SK-N-SH (cell line): Measurements from ENCODE around the gene SAXO2. TPM values are rescaled to one million over a fixed set of nuclear protein-coding genes. Genes with fewer than 3 reads are reported as not detected.

Experiments
- CTCF ChIA-PET: fragments of 300-600, 350-600 bp; formaldehyde crosslinking; extraction: SDS; loops from one replicate; lab custom pipeline; 2021; lab: Yijun Ruan, JAX
- POLR2A ChIA-PET: fragments of 350-600 bp; sonication (Branson Sonifier 250); formaldehyde crosslinking; extraction: SDS; loops from one replicate; lab custom pipeline; 2020; ENCODE audit warnings: antibody characterized with exemption, inconsistent platforms; lab: Yijun Ruan, JAX
- DNase-seq: peaks from one replicate; pipeline ENCODE4 v3.0.0; 2012
- H2AFZ ChIP-seq: fragments of 200-600 bp; sonication (generic); 2 replicates; pipeline ENCODE4 v1.8.1; 2016; ENCODE audit warnings: antibody characterized with exemption, mild to moderate bottlenecking, low read depth
- H3F3A ChIP-seq: fragments of 200-600 bp; sonication (generic); replicated peaks from 2 replicates; pipeline ENCODE3; 2016; ENCODE audit warnings: antibody characterized with exemption, mild to moderate bottlenecking; ENCODE audit not compliant: insufficient read depth
- H3K27ac ChIP-seq, 2 experiments: fragments of 200-500 bp in 1 of 2; fragments of 200-600 bp in 1 of 2; sonication (Bioruptor generic) in 1 of 2; sonication (generic), shearing (Covaris generic) in 1 of 2; 2 replicates each; pipeline versions ENCODE4 v1.5.1 to v1.6.1; 2014 to 2016; ENCODE audit warnings: low read depth in 2 of 2, inconsistent platforms in 1 of 2, low read length in 1 of 2, mild to moderate bottlenecking in 1 of 2, mixed read lengths in 1 of 2
- H3K27me3 ChIP-seq: fragments of 200-600 bp; sonication (generic), shearing (Covaris generic); 2 replicates; pipeline ENCODE4 v1.6.1; 2016; ENCODE audit warnings: mixed run types; ENCODE audit not compliant: insufficient read depth
- H3K36me3 ChIP-seq, 2 experiments: fragments of 200-500 bp in 1 of 2; fragments of 200-600 bp in 1 of 2; sonication (Bioruptor generic) in 1 of 2; sonication (generic) in 1 of 2; replicated peaks in 1 of 2; 2 replicates each; pipeline versions ENCODE3 to v1.5.1; 2014 to 2016; ENCODE audit warnings: low read length in 1 of 2, mild to moderate bottlenecking in 1 of 2; ENCODE audit not compliant: insufficient read depth in 2 of 2, control insufficient read depth in 1 of 2
- H3K4me1 ChIP-seq, 2 experiments: fragments of 200-500 bp in 1 of 2; fragments of 200-600 bp in 1 of 2; sonication (Bioruptor generic) in 1 of 2; sonication (generic), shearing (Covaris generic) in 1 of 2; 2 replicates each; pipeline versions ENCODE4 v1.5.1 to v1.6.1; 2014 to 2016; ENCODE audit warnings: low read depth in 1 of 2, low read length in 1 of 2, mixed run types in 1 of 2; ENCODE audit not compliant: insufficient read depth in 2 of 2, control insufficient read depth in 1 of 2
- H3K4me2 ChIP-seq: fragments of 200-600 bp; sonication (generic), shearing (Covaris generic); 2 replicates; pipeline ENCODE4 v1.6.1; 2017; ENCODE audit warnings: mixed run types
- H3K4me3 ChIP-seq, 2 experiments: fragments of 200-500 bp in 1 of 2; fragments of 200-600 bp in 1 of 2; sonication (Bioruptor generic) in 1 of 2; sonication (generic), shearing (Covaris generic) in 1 of 2; 2 replicates each; pipeline versions ENCODE4 v1.5.1 to v1.8.1; 2014 to 2016; ENCODE audit warnings: low read depth in 2 of 2, inconsistent platforms in 1 of 2, low read length in 1 of 2, mild to moderate bottlenecking in 1 of 2, mixed read lengths in 1 of 2, moderate library complexity in 1 of 2
- H3K79me2 ChIP-seq: fragments of 200-600 bp; sonication (generic); 2 replicates; pipeline ENCODE4 v1.8.1; 2017; ENCODE audit warnings: mild to moderate bottlenecking; ENCODE audit not compliant: insufficient read depth
- H3K9ac ChIP-seq: fragments of 200-600 bp; sonication (generic); 2 replicates; pipeline ENCODE4 v1.6.1; 2017; ENCODE audit warnings: mixed run types
- H3K9me2 ChIP-seq: fragments of 200-600 bp; sonication (generic); 2 replicates; pipeline ENCODE4 v1.6.1; 2017; ENCODE audit warnings: mixed run types
- H3K9me3 ChIP-seq: fragments of 200-600 bp; sonication (generic); 2 replicates; pipeline ENCODE4 v1.6.1; 2017; ENCODE audit warnings: mixed run types, mild to moderate bottlenecking, moderate library complexity
- H4K20me1 ChIP-seq: fragments of 200-600 bp; sonication (generic); 2 replicates; pipeline ENCODE4 v1.6.1; 2017; ENCODE audit warnings: mild to moderate bottlenecking, mixed run types; ENCODE audit not compliant: insufficient read depth
- CHD2 ChIP-seq: fragments of 150-350 bp; IDR thresholded peaks from 2 replicates; pipeline ENCODE4 v1.6.1; 2018; ENCODE audit warnings: low read length; ENCODE audit not compliant: partially characterized antibody
- ELF1 ChIP-seq: IDR thresholded peaks from 2 replicates; pipeline ENCODE4 v1.4.0; 2012
- EP300 ChIP-seq, 2 experiments: IDR thresholded peaks; 2 replicates each; pipeline versions ENCODE4 v1.4.0 to v1.6.1; 2012; ENCODE audit warnings: borderline replicate concordance in 1 of 2, low read depth in 1 of 2, low read length in 1 of 2
- EZH2phosphoT487 ChIP-seq: fragments of 200-600 bp; sonication (generic); IDR thresholded peaks from 2 replicates; pipeline ENCODE4 v1.6.1; 2017; ENCODE audit warnings: low read depth, mixed run types, mild to moderate bottlenecking, antibody characterized with exemption, moderate library complexity, borderline replicate concordance
- FOSL2 ChIP-seq: IDR thresholded peaks from 2 replicates; pipeline ENCODE4 v1.4.0; 2012; ENCODE audit warnings: low read depth, mild to moderate bottlenecking, moderate library complexity, borderline replicate concordance
- FOXM1 ChIP-seq: IDR thresholded peaks from 2 replicates; pipeline ENCODE4 v1.4.0; 2012; ENCODE audit warnings: low read depth, mild to moderate bottlenecking
- GABPA ChIP-seq: IDR thresholded peaks from 2 replicates; pipeline ENCODE4 v1.4.0; 2012; ENCODE audit warnings: low read depth, mild to moderate bottlenecking
- GATA2 ChIP-seq: sonication (generic); formaldehyde crosslinking; IDR thresholded peaks from 2 replicates; pipeline ENCODE4 v1.5.0; 2020; ENCODE audit warnings: mild to moderate bottlenecking, missing genetic modification reagents
- IRF3 ChIP-seq: fragments of 150-350 bp; IDR thresholded peaks from 2 replicates; pipeline ENCODE4 v1.6.1; 2016; ENCODE audit warnings: mild to moderate bottlenecking, low read depth, low read length
- MEF2A ChIP-seq: IDR thresholded peaks from 2 replicates; pipeline ENCODE4 v1.4.0; 2012; ENCODE audit warnings: low read depth, borderline replicate concordance
- MXI1 ChIP-seq: IDR thresholded peaks from 2 replicates; pipeline ENCODE4 v1.6.1; 2012; ENCODE audit warnings: mild to moderate bottlenecking, low read depth, low read length, improper control_type of control experiment
- NFIC ChIP-seq: IDR thresholded peaks from 2 replicates; pipeline ENCODE4 v1.4.0; 2012; ENCODE audit warnings: borderline replicate concordance
- NRF1 ChIP-seq: IDR thresholded peaks from 2 replicates; pipeline ENCODE4 v1.6.1; 2012; ENCODE audit warnings: low read depth, mild to moderate bottlenecking, low read length
- PBX3 ChIP-seq: IDR thresholded peaks from 2 replicates; pipeline ENCODE4; 2012
- POLR2AphosphoS5 ChIP-seq: IDR thresholded peaks from 2 replicates; pipeline ENCODE4 v1.6.1; 2012; ENCODE audit warnings: low read depth, low read length
- REST ChIP-seq: IDR thresholded peaks from 2 replicates; pipeline ENCODE4 v1.6.1; 2012; ENCODE audit warnings: mild to moderate bottlenecking, low read depth, low read length, moderate library complexity
- RFX5 ChIP-seq: IDR thresholded peaks from 2 replicates; pipeline ENCODE4 v1.6.1; 2012; ENCODE audit warnings: mild to moderate bottlenecking, improper control_type of control experiment, low read length
- RXRA ChIP-seq: IDR thresholded peaks from 2 replicates; pipeline ENCODE4 v1.4.0; 2012; ENCODE audit warnings: low read depth, mild to moderate bottlenecking, borderline replicate concordance
- SMC3 ChIP-seq: IDR thresholded peaks from 2 replicates; pipeline ENCODE4 v1.6.1; 2012; ENCODE audit warnings: low read depth, low read length, improper control_type of control experiment
- TAF1 ChIP-seq: IDR thresholded peaks from 2 replicates; pipeline ENCODE4 v1.6.1; 2012; ENCODE audit warnings: low read depth, mild to moderate bottlenecking, low read length, moderate library complexity, borderline replicate concordance
- USF1 ChIP-seq: IDR thresholded peaks from 2 replicates; pipeline ENCODE4 v1.4.0; 2012; ENCODE audit warnings: low read depth, borderline replicate concordance
- USF2 ChIP-seq: fragments of 150-350 bp; IDR thresholded peaks from 2 replicates; pipeline ENCODE4 v1.6.1; 2017; ENCODE audit warnings: antibody characterized with exemption, low read length, low read depth, borderline replicate concordance
- YY1 ChIP-seq: IDR thresholded peaks from 2 replicates; pipeline ENCODE4 v1.4.0; 2012; ENCODE audit warnings: low read depth, mild to moderate bottlenecking
- WGBS: methylation state at CpG from one replicate; pipeline ENCODE4 v1.1.6; 2017; ENCODE audit warnings: low lambda C conversion rate; 5-methylcytosine and 5-hydroxymethylcytosine counted together
- polyA plus RNA-seq, 3 experiments: library from polyadenylated mRNA; depleted of rRNA; stranded (reverse); fragments of >200 nt; gene quantifications; 2 replicates each; pipeline ENCODE4 v1.2.3, GENCODE V29; 2012

SAXO2 gene
- polyA plus RNA-seq, 1 of the 3 experiments (the other 2 are of a cell fraction), result 2.8 TPM

GRCh38 chr15:82228750-82229149 lies 33.9 kb upstream of the SAXO2 start:
- Histone ChIP-seq H2AFZ (no peak overlapping the region), H3K4me3 (no peak overlapping the region), H3K9ac (no peak overlapping the region), H3K9me3 (no peaks in the 10 kb centered on the region), H3F3A (peaks cover 3% of the 10 kb centered on the region), H3K9me2 (no peaks in the 10 kb centered on the region), H3K27me3 (no peaks in the 10 kb centered on the region), H3K4me2 (no peak overlapping the region), H3K4me1 (peaks cover 0 to 4% of the 10 kb centered on the region in 2 experiments; a peak in 2 of 4 replicates), H3K79me2 (no peaks in the 10 kb centered on the region), H4K20me1 (no peaks in the 10 kb centered on the region), H3K27ac (no peak overlapping the region), H3K36me3 (peaks cover 25 to 30% of the 10 kb centered on the region in 2 experiments)
- CTCF ChIA-PET, result no interaction called here
- WGBS, result 94% methylated on average over 1 of the region's 1 CpG
- POLR2A ChIA-PET, result no interaction called here
- no peak for DNase-seq
- no peak for TF ChIP-seq IRF3
- no peak for TF ChIP-seq SMC3
- TF ChIP-seq NRF1, result no peak
- TF ChIP-seq FOXM1, result no peak
- no peak for TF ChIP-seq POLR2AphosphoS5
- no peak for TF ChIP-seq GATA2 (CRISPR knock-in tag)
- TF ChIP-seq PBX3, result no peak
- TF ChIP-seq MEF2A, result no peak
- TF ChIP-seq YY1, result no peak
- TF ChIP-seq EZH2phosphoT487, result no peak
- no peak for TF ChIP-seq RXRA
- no peak for TF ChIP-seq NFIC
- no peak for TF ChIP-seq TAF1
- no peak for TF ChIP-seq MXI1

- POLR2A ChIA-PET, result no interaction called here
- no peak for TF ChIP-seq TAF1
- TF ChIP-seq FOSL2, result no peak
- TF ChIP-seq ELF1, result no peak
- no peak for TF ChIP-seq RFX5
- no peak for TF ChIP-seq USF1
- TF ChIP-seq EP300 (IDR thresholded peaks at IDR 0.05; ENCODE audit: borderline replicate concordance in 1 of 2, low read depth in 1 of 2, low read length in 1 of 2), result no peak
- no peak for TF ChIP-seq REST
- TF ChIP-seq USF2, result no peak
- TF ChIP-seq GABPA, result no peak
- TF ChIP-seq MXI1, result no peak
- TF ChIP-seq CHD2, result no peak
Observed at GRCh38 chr15:82231233-82231632, 31.4 kb upstream of the SAXO2 start.

More at GRCh38 chr15:82231233-82231632, 31.4 kb upstream of the SAXO2 start:
- H3K4me1 ChIP-seq, result peaks cover 0 to 4% of the 10 kb centered on the region in 2 experiments; a peak in 2 of 4 replicates
- H3F3A ChIP-seq, result peaks cover 3% of the 10 kb centered on the region
- DNase-seq, result no peak
- no peaks in the 10 kb centered on the region for H3K27me3 ChIP-seq
- CTCF ChIA-PET, result no interaction called here
- H3K36me3 ChIP-seq, result peaks cover 26 to 28% of the 10 kb centered on the region in 2 experiments
- 94% methylated on average over 2 of the region's 2 CpGs for whole genome bisulfite sequencing
- H3K9me3 ChIP-seq, result no peaks in the 10 kb centered on the region
- H3K9ac ChIP-seq, result no peak overlapping the region
- H3K27ac ChIP-seq, result no peak overlapping the region
- no peak overlapping the region for H2AFZ ChIP-seq
- no peak overlapping the region for H3K4me2 ChIP-seq
- no peaks in the 10 kb centered on the region for H4K20me1 ChIP-seq
- H3K9me2 ChIP-seq, result no peaks in the 10 kb centered on the region
- no peak overlapping the region for H3K4me3 ChIP-seq
- H3K79me2 ChIP-seq, result peaks cover 6% of the 10 kb centered on the region; the same call in 1 of the 2 replicates
